Heart left ventricle (tissue), 16 donors: ENCODE data around the gene SEC14L2. TPM values are rescaled to one million over a fixed set of nuclear protein-coding genes. Genes with fewer than 3 reads are reported as not detected.
A peak's percentile ranks its signal among the peaks of the same experiment; 100 is the strongest.

Experiments
- ATAC-seq, 4 donors: fragments of 200-7000 bp; cut with Tn5 transposase; one replicate each; pipeline ENCODE4 v1.9.1; 2020 to 2022; ENCODE audit warnings: moderate library complexity in 4 of 4, mild to moderate bottlenecking in 3 of 4, moderate number of reproducible peaks in 1 of 4
- DNase-seq, 5 donors: peaks; one replicate each; pipeline ENCODE4 v3.0.0-alpha.2; 2020
- H3K27ac ChIP-seq, 12 donors: fragments of 200-600 bp; sonication (generic) in 4 of 12; one replicate each; pipeline versions ENCODE4 v1.5.0 to v1.8.0; 2016 to 2022; ENCODE audit warnings: mild to moderate bottlenecking in 2 of 12
- H3K27me3 ChIP-seq, 9 donors: fragments of 200-600 bp; sonication (generic) in 2 of 9; one replicate each; pipeline versions ENCODE4 v1.5.1 to v1.8.0; 2016 to 2022; ENCODE audit warnings: mild to moderate bottlenecking in 3 of 9
- H3K36me3 ChIP-seq, 9 donors: fragments of 200-600 bp; sonication (generic) in 2 of 9; one replicate each; pipeline versions ENCODE4 v1.5.0 to v1.8.0; 2018 to 2022; ENCODE audit warnings: mild to moderate bottlenecking in 2 of 9
- H3K4me1 ChIP-seq, 12 donors: fragments of 200-600 bp; sonication (generic) in 4 of 12; one replicate each; pipeline versions ENCODE4 v1.5.0 to v1.8.0; 2016 to 2022; ENCODE audit warnings: mild to moderate bottlenecking in 3 of 12
- H3K4me3 ChIP-seq, 12 donors: fragments of 200-600 bp; sonication (generic) in 4 of 12; one replicate each; pipeline versions ENCODE4 v1.5.0 to v1.8.0; 2017 to 2022; ENCODE audit warnings: mild to moderate bottlenecking in 9 of 12, moderate library complexity in 4 of 12
- H3K9me3 ChIP-seq, 12 donors: fragments of 200-600 bp; sonication (generic) in 4 of 12; one replicate each; pipeline versions ENCODE4 v1.5.0 to v1.8.0; 2016 to 2022; ENCODE audit warnings: mild to moderate bottlenecking in 1 of 12
- POLR2A ChIP-seq, 2 donors: fragments of 450-650 bp; IDR thresholded peaks; one replicate each; pipeline ENCODE4 v1.6.1; 2017; ENCODE audit warnings: antibody characterized with exemption in 2 of 2, mild to moderate bottlenecking in 2 of 2, moderate library complexity in 2 of 2
- WGBS, 4 donors: extraction: QIAGEN DNeasy Blood & Tissue Kit in 2 of 4; methylation state at CpG; one replicate each; pipeline versions ENCODE4 v1.1.5 to v1.1.7; 2013 to 2018; 5-methylcytosine and 5-hydroxymethylcytosine counted together
- intact Hi-C, 10 donors: fragments of 100-400 bp; cut with DNase I; formaldehyde crosslinking; loops; one replicate each; pipeline versions ENCODE4 v1.11.1 to v1.14.2; 2022
- polyA plus RNA-seq, 2 donors: library from polyadenylated mRNA; stranded (reverse); fragments of 200-250 nt; gene quantifications; one replicate each; pipeline ENCODE4 v1.2.3, GENCODE V29; 2013
- total RNA-seq, 9 donors: library from RNA; depleted of rRNA in 2 of 9; stranded (reverse); fragments of >200 nt in 2 of 9; fragmentation: NEBNext Ultra II Directional in 3 of 9; extraction: Animal tissue kit (Norgen Biotek cat#: 25700) in 3 of 9; gene quantifications; one replicate each; pipeline versions ENCODE4 v1.1.0 to v1.2.4, GENCODE V29; 2016 to 2023
- TF ChIP-seq, protein P1 (sequence below), 12 donors: fragments of 200-600 bp; sonication (generic) in 4 of 12; IDR thresholded peaks; one replicate each; pipeline versions ENCODE4 v1.5.0 to v1.8.0; 2018 to 2022; ENCODE audit warnings: antibody characterized with exemption in 12 of 12, mild to moderate bottlenecking in 5 of 12
- donor health status: ischemic (EF 13 %, LVEDD 7.1; RV severe dilation, severe dysfunction).
- donor health status: healthy with polysubstance abuse.
- donor health status: DM: no; HTN: yes; CAD: no.
- donor health status: DM: no; HTN: no; CAD: no.
- donor health status: ischemic (EF 25% LVEDD 6.9; RV normal size, moderate dysfunction).
- donor health status: ischemic (EF 25% LVEDD 5.7; RV mildly dilated, moderate dysfunction).
- donor health status: healthy.
- donor health status: DM: yes; HTN: yes; CAD: no.
- donor health status: ischemic (EF 35%, LVEDD 5.7; RV mildly dilated, moderate dysfunction).
- donor health status: nonischemic (EF 11% LVEDD 7.7; RV severe dilation, severe dysfunction).
- donor health status: DM: yes; HTN: yes; CAD: no.
- donor health status: PGD.
- donor health status: ischemic (EF 29% LVEDD 5.4; RV normal size, mild dysfunction).
- donor health status: nonischemic (EF 23%, LVEDD 6.1; RV moderate dilation, normal function).

The SEC14L2 gene
- total and polyA plus RNA-seq, 11 donors, result 0.30 to 11.2 (median 1.6) TPM

DNA sequence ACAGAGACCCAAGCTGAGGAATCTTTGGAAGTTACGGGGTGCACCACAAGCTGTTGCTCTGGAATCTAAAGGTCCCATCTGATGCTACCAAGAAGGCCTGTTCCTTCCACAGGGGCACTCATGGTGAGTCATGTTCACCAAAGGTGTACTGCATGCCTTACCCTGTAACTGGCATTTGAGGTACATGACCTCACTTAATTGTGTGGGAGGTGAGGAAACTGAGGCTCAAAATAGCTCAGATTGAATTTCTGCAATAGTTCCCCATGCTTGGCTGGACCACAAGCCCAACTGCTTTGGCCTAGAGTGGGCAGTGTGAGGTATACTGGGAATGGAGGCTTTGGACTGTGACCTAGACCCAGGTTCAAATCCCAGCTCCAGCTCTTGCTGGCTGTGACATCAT is 37.0 kb downstream of the SEC14L2 start:
- Histone ChIP-seq H3K4me1 (no peaks in the 10 kb centered on the region), H3K9me3 (peaks cover 0 to 3% (median 0%) of the 10 kb centered on the region in 12 donors), H3K27me3 (no peaks in the 10 kb centered on the region), H3K4me3 (no peak overlapping the region), H3K36me3 (no peaks in the 10 kb centered on the region), H3K27ac (no peak overlapping the region)
- intact Hi-C loops, result no loop called here
- TF ChIP-seq, protein P1, sequence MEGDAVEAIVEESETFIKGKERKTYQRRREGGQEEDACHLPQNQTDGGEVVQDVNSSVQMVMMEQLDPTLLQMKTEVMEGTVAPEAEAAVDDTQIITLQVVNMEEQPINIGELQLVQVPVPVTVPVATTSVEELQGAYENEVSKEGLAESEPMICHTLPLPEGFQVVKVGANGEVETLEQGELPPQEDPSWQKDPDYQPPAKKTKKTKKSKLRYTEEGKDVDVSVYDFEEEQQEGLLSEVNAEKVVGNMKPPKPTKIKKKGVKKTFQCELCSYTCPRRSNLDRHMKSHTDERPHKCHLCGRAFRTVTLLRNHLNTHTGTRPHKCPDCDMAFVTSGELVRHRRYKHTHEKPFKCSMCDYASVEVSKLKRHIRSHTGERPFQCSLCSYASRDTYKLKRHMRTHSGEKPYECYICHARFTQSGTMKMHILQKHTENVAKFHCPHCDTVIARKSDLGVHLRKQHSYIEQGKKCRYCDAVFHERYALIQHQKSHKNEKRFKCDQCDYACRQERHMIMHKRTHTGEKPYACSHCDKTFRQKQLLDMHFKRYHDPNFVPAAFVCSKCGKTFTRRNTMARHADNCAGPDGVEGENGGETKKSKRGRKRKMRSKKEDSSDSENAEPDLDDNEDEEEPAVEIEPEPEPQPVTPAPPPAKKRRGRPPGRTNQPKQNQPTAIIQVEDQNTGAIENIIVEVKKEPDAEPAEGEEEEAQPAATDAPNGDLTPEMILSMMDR (IDR thresholded peaks at IDR 0.05), result no peak
- no peak for TF ChIP-seq POLR2A (IDR thresholded peaks at IDR 0.05)
- DNase-seq (no peak), ATAC-seq (no peak)
- 96 to 100% (median 100%) methylated on average over 1 of the region's 1 CpG for WGBS, 4 donors

DNA sequence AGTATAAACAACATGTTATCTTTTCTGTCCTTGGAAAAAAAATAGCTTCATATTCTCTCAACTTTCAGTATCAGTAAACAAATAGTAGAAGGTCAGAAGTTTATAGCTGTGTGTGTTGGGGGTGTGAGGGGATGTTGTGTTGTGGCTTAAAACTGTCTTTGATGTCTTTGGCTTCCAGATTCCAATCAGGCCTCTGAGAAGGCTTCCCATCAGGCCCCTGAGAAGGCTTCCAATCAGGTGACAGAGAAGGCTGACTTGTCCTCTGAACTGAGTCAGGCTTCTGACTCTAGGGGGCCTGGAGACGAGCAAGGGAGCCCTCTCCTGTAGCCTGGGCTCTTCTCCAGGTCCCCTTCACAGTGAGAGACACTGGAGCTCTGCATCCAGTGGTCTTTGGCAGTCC is 38.0 kb downstream of the SEC14L2 start:
- intact Hi-C loops, result no loop called here
- TF ChIP-seq, protein P1 (IDR thresholded peaks at IDR 0.05), result no peak
- no peak for TF ChIP-seq POLR2A (IDR thresholded peaks at IDR 0.05)
- WGBS, 4 donors, result 60 to 71% (median 65%) methylated on average over 1 of the region's 1 CpG
- Histone ChIP-seq H3K4me3 (no peak overlapping the region), H3K27me3 (peaks cover 0 to 3% (median 0%) of the 10 kb centered on the region in 9 donors), H3K4me1 (no peaks in the 10 kb centered on the region), H3K27ac (peak overlapping the region in 7 of 12 donors; percentile 41 to 85 (median 67)), H3K9me3 (peaks cover 0 to 3% (median 0%) of the 10 kb centered on the region in 12 donors), H3K36me3 (no peaks in the 10 kb centered on the region)
- DNase-seq (no peak), ATAC-seq (no peak)

DNA sequence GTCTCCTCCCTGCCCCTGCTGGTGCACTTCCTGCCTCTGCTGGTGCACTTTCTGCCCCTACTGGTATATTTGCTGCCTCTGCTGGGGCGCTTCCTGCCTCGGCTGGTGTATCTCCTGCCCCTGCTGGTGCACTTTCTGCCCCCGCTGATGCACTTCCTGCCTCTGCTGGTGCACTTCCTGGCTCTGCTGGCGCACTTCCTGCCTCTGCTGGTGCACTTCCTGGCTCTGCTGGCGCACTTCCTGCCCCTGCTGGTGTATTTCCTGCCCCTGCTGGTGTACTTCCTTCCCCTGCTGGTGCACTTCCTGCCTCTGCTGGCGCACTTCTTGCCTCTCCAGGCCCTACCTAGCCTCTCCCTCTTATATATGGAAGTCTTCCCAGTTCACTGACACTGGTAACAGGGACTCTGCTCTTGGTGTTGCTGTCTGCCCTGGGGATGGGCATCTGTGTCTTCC is 38.9 kb downstream of the SEC14L2 start:
- ATAC-seq (peak in 2 of 4 donors; percentile 49 to 84), DNase-seq (peak in 4 of 5 donors; percentile 37 to 67 (median 54))
- 64 to 77% (median 68%) methylated on average over 6 of the region's 6 CpGs for WGBS, 4 donors
- TF ChIP-seq, protein P1 (IDR thresholded peaks at IDR 0.05), result peak in 1 of 12 donors; percentile 19
- no peak for TF ChIP-seq POLR2A (IDR thresholded peaks at IDR 0.05)
- Histone ChIP-seq H3K4me1 (no peaks in the 10 kb centered on the region), H3K36me3 (no peaks in the 10 kb centered on the region), H3K9me3 (peaks cover 0 to 3% (median 0%) of the 10 kb centered on the region in 12 donors), H3K27me3 (peaks cover 0 to 11% (median 0%) of the 10 kb centered on the region in 9 donors), H3K27ac (peak overlapping the region in 10 of 12 donors; percentile 22 to 85 (median 58)), H3K4me3 (no peak overlapping the region)
- intact Hi-C loops, result no loop called here

DNA sequence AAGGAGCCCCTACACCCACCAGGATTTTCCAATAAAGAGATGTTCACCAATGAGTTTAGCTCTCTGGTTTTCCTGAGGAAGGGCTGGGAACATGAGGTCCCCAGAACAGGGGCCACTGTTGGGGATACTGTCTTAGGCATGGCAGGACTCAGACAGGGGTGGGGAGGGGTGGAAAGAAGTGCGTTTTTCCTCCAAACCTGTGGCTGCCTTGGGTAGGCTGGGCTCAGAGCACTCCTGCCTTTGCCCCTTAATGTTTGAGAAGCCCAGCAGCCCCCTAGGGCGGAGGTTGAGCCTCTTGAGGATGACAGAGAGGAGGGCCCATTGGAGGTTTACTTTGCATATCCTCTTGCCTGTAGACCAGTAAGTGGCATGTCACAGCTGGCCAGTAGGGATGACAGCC is 39.4 kb downstream of the SEC14L2 start:
- Histone ChIP-seq H3K4me1 (no peaks in the 10 kb centered on the region), H3K36me3 (no peaks in the 10 kb centered on the region), H3K27ac (peak overlapping the region in 10 of 12 donors; percentile 22 to 85 (median 58)), H3K9me3 (peaks cover 0 to 3% (median 0%) of the 10 kb centered on the region in 12 donors), H3K4me3 (no peak overlapping the region), H3K27me3 (peaks cover 0 to 15% (median 0%) of the 10 kb centered on the region in 9 donors)
- no peak for ATAC-seq
- no peak for DNase-seq
- no peak for TF ChIP-seq POLR2A (IDR thresholded peaks at IDR 0.05)
- TF ChIP-seq, protein P1 (IDR thresholded peaks at IDR 0.05), result no peak
- WGBS, 4 donors, result 71 to 94% (median 90%) methylated on average over 2 of the region's 2 CpGs
- intact Hi-C loops, result no loop called here
